Kidney epithelial cell (primary cell): Measurements from ENCODE around the gene CERS1. TPM values are rescaled to one million over a fixed set of nuclear protein-coding genes. Genes with fewer than 3 reads are reported as not detected.

Experiments
- DNase-seq: peaks from one replicate; pipeline ENCODE4 v3.0.0-alpha.2; 2010; ENCODE audit warnings: low read depth
- H3K27me3 ChIP-seq: 2 replicates; pipeline ENCODE4 v1.6.0; 2011; ENCODE audit warnings: low read length; ENCODE audit not compliant: control insufficient read depth, insufficient read depth
- H3K36me3 ChIP-seq: 2 replicates; pipeline ENCODE4 v1.5.1; 2011; ENCODE audit warnings: low read length; ENCODE audit not compliant: control insufficient read depth, insufficient read depth
- H3K4me3 ChIP-seq: 2 replicates; pipeline ENCODE4 v1.5.1; 2011; ENCODE audit warnings: low read depth, mild to moderate bottlenecking, control low read depth, low read length
- CTCF ChIP-seq: IDR thresholded peaks from 2 replicates; pipeline ENCODE4 v1.5.1; 2011; ENCODE audit warnings: mild to moderate bottlenecking, moderate library complexity, low read length, control low read depth, inconsistent platforms; ENCODE audit not compliant: insufficient read depth, poor library complexity, severe bottlenecking
- total RNA-seq: library from RNA; depleted of rRNA; stranded (reverse); fragments of >200 nt; gene quantifications from 2 replicates; pipeline ENCODE4 v1.2.3, GENCODE V29; 2015

CERS1 gene
- total RNA-seq, 1 donor from 2014 or later = 2.9 TPM

- peak; percentile 23 for DNase-seq
- Histone ChIP-seq H3K27me3 (no peaks in the 10 kb centered on the region), H3K4me3 (no peak overlapping the region), H3K36me3 (peaks cover 2% of the 10 kb centered on the region)
- TF ChIP-seq CTCF = peak; percentile 98
Observed at GRCh38 chr19:18846862-18847548, 49.0 kb downstream of the CERS1 start.

GRCh38 chr19:18845961-18846360, 50.0 kb downstream of the CERS1 start:
- TF ChIP-seq CTCF = no peak
- Histone ChIP-seq H3K4me3 (no peak overlapping the region), H3K36me3 (no peaks in the 10 kb centered on the region), H3K27me3 (no peaks in the 10 kb centered on the region)
- DNase-seq = no peak

- DNase-seq = no peak
- Histone ChIP-seq H3K27me3 (no peaks in the 10 kb centered on the region), H3K4me3 (no peak overlapping the region), H3K36me3 (no peaks in the 10 kb centered on the region)
- TF ChIP-seq CTCF = no peak
Observed at GRCh38 chr19:18844806-18845329, 51.1 kb downstream of the CERS1 start.

GRCh38 chr19:18843960-18844359, 52.0 kb downstream of the CERS1 start:
- TF ChIP-seq CTCF = no peak
- no peaks in the 10 kb centered on the region for H3K36me3 ChIP-seq
- no peaks in the 10 kb centered on the region for H3K27me3 ChIP-seq

GRCh38 chr19:18842166-18842565, 53.8 kb downstream of the CERS1 start:
- DNase-seq = no peak
- Histone ChIP-seq H3K27me3 (no peaks in the 10 kb centered on the region), H3K36me3 (peaks cover 1% of the 10 kb centered on the region), H3K4me3 (no peak overlapping the region)
- TF ChIP-seq CTCF = no peak

More at GRCh38 chr19:18843960-18844359, 52.0 kb downstream of the CERS1 start:
- no peak for DNase-seq
- no peak overlapping the region for H3K4me3 ChIP-seq

- Histone ChIP-seq H3K4me3 (no peak overlapping the region), H3K36me3 (peaks cover 1% of the 10 kb centered on the region), H3K27me3 (no peaks in the 10 kb centered on the region)
- TF ChIP-seq CTCF = no peak
- DNase-seq = no peak
Observed at GRCh38 chr19:18841400-18841799, 54.6 kb downstream of the CERS1 start.
